Upper lobe of left lung (tissue), 6 donors: ENCODE measurements around the gene ATP11C. TPM values are rescaled to one million over a fixed set of nuclear protein-coding genes. Genes with fewer than 3 reads are reported as not detected.

Experiments used
- ATAC-seq, 2 donors: fragments of 200-7000 bp; cut with Tn5 transposase; one replicate each; pipeline ENCODE4 v1.9.1; 2022; ENCODE audit warnings: mild to moderate bottlenecking in 2 of 2, moderate library complexity in 2 of 2; ENCODE audit not compliant: low FRiP score in 2 of 2
- DNase-seq, 2 donors: peaks; one replicate each; pipeline ENCODE4 v3.0.0-alpha.2; 2019 to 2020
- H3K27ac ChIP-seq, 4 donors: fragments of 200-600 bp; sonication (generic); one replicate each; pipeline ENCODE4 v1.5.1; 2016 to 2019
- H3K27me3 ChIP-seq, 4 donors: fragments of 200-600 bp; sonication (generic); one replicate each; pipeline ENCODE4 v1.5.1; 2017 to 2019
- H3K36me3 ChIP-seq, 4 donors: fragments of 200-600 bp; sonication (generic); one replicate each; pipeline ENCODE4 v1.5.1; 2016 to 2019
- H3K4me1 ChIP-seq, 4 donors: fragments of 200-600 bp; sonication (generic); one replicate each; pipeline ENCODE4 v1.5.1; 2018 to 2019
- H3K4me3 ChIP-seq, 4 donors: fragments of 200-600 bp; sonication (generic); one replicate each; pipeline ENCODE4 v1.5.1; 2017 to 2019; ENCODE audit warnings: mild to moderate bottlenecking in 2 of 4, moderate library complexity in 1 of 4
- H3K9me3 ChIP-seq, 4 donors: fragments of 200-600 bp; sonication (generic); one replicate each; pipeline ENCODE4 v1.5.1; 2018 to 2019
- EP300 ChIP-seq, 4 donors: sonication (generic); formaldehyde crosslinking; IDR thresholded peaks; one replicate each; pipeline ENCODE4 v1.5.1; 2017; ENCODE audit warnings: antibody characterized with exemption in 4 of 4, control low read depth in 2 of 4
- POLR2A ChIP-seq, 4 donors: fragments of 450-650 bp; IDR thresholded peaks; one replicate each; pipeline ENCODE4 v1.5.1; 2016 to 2017; ENCODE audit warnings: antibody characterized with exemption in 4 of 4, mild to moderate bottlenecking in 2 of 4
- POLR2AphosphoS5 ChIP-seq, 2 donors: sonication (generic); formaldehyde crosslinking; IDR thresholded peaks; one replicate each; pipeline ENCODE4 v1.5.1; 2017; ENCODE audit warnings: antibody characterized with exemption in 2 of 2
- WGBS, 2 donors: methylation state at CpG; one replicate each; pipeline ENCODE4 v1.1.5; 2017 to 2018; 5-methylcytosine and 5-hydroxymethylcytosine counted together
- total RNA-seq, 6 donors: library from RNA; depleted of rRNA in 4 of 6; stranded (reverse); fragments of >200 nt in 4 of 6; gene quantifications; one replicate each; pipeline versions ENCODE4 v1.1.0 to v1.2.1, GENCODE V29; 2016 to 2021
- TF ChIP-seq, protein P1 (sequence below), 6 experiments: fragments of 450-650 bp in 4 of 6; fragments of 200-600 bp in 2 of 6; sonication (generic) in 2 of 6; IDR thresholded peaks; one replicate each; pipeline ENCODE4 v1.5.1; 2016 to 2019; ENCODE audit warnings: antibody characterized with exemption in 6 of 6
- donor health status: DM: no; HTN: no; CAD: no; lungs with moderate emphysema.
- donor health status: DM: no; HTN: yes; CAD: no; lungs with severe emphysema.

Gene ATP11C
- total RNA-seq, 6 donors from 2014 or later, result 9.5 to 24.4 (median 15.1) TPM

DNA sequence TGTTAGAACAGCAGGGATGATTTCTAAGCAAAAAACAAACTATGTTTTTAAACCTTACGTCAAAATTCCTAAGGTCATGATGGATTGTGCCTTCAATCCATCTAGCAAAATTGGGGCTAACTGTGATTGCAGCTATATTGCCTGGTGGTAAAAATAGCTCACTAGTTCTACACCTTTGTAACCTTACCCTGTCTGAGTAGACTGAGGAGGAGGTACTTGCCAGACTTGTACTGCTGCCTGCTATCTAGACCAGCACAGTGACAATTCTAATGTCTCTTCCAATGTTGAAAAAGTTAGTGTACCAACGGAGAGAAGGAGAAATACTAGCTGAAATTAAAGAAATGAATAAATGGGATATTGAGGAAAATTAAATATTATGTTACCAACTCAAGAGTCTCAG lies 30.3 kb downstream of the ATP11C start:
- Histone ChIP-seq H3K27ac (no peak overlapping the region), H3K27me3 (no peaks in the 10 kb centered on the region), H3K4me3 (no peak overlapping the region), H3K36me3 (no peaks in the 10 kb centered on the region), H3K9me3 (no peaks in the 10 kb centered on the region), H3K4me1 (no peaks in the 10 kb centered on the region)
- TF ChIP-seq, protein P1, sequence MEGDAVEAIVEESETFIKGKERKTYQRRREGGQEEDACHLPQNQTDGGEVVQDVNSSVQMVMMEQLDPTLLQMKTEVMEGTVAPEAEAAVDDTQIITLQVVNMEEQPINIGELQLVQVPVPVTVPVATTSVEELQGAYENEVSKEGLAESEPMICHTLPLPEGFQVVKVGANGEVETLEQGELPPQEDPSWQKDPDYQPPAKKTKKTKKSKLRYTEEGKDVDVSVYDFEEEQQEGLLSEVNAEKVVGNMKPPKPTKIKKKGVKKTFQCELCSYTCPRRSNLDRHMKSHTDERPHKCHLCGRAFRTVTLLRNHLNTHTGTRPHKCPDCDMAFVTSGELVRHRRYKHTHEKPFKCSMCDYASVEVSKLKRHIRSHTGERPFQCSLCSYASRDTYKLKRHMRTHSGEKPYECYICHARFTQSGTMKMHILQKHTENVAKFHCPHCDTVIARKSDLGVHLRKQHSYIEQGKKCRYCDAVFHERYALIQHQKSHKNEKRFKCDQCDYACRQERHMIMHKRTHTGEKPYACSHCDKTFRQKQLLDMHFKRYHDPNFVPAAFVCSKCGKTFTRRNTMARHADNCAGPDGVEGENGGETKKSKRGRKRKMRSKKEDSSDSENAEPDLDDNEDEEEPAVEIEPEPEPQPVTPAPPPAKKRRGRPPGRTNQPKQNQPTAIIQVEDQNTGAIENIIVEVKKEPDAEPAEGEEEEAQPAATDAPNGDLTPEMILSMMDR (IDR thresholded peaks at IDR 0.05), result no peak
- WGBS, 2 donors, result 74 to 83% methylated on average over 2 of the region's 2 CpGs
- DNase-seq, result no peak
- no peak for ATAC-seq

DNA sequence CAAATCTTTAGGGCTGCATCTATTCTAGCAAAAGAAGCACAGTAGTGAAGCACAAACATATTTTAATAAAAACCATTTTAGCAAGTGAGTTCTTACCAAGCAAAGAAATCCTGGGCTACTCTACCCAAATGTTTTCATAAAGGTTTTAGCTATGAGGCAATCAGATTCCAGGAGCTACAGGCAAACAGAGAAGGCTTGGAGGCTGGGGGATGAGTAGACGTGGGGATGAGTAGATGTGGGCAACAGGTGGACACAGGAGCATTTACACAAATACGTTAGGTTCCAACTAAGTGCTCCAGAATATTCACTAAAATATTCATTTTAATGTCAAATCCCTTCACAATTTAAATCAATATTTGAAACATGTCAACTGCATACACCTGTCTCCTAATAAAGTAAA lies 34.5 kb downstream of the ATP11C start:
- TF ChIP-seq EP300 (IDR thresholded peaks at IDR 0.05) (no peak), POLR2A (IDR thresholded peaks at IDR 0.05) (no peak), POLR2AphosphoS5 (IDR thresholded peaks at IDR 0.05) (no peak)
- TF ChIP-seq, protein P1 (IDR thresholded peaks at IDR 0.05), result no peak
- Histone ChIP-seq H3K36me3 (no peaks in the 10 kb centered on the region), H3K4me3 (no peak overlapping the region), H3K9me3 (no peaks in the 10 kb centered on the region), H3K27me3 (no peaks in the 10 kb centered on the region), H3K4me1 (no peaks in the 10 kb centered on the region), H3K27ac (no peak overlapping the region)
- 63 to 94% methylated on average over 2 of the region's 2 CpGs for WGBS, 2 donors
- ATAC-seq (no peak), DNase-seq (no peak)

DNA sequence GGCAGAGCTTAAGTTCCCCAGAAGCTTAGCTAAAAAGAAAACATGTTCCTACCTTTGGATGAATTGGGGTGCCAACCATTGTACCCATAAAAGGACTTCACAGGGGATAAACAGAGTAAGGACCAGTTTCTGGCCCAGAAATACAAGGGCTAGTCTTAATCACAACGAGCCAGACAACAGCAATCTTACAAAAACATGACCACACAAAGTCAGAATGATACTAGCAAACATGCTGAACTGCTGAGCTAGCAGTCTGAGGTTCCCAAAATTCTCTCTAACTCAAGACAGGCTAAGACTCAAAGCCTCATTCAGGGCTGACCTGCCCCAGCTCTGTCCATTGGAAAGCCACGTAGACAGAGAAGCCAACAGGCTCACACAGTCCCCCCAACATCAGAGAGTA lies 40.3 kb downstream of the ATP11C start:
- 60 to 80% methylated on average over 2 of the region's 2 CpGs for WGBS, 2 donors
- Histone ChIP-seq H3K4me1 (no peaks in the 10 kb centered on the region), H3K4me3 (no peak overlapping the region), H3K36me3 (no peaks in the 10 kb centered on the region), H3K27me3 (no peaks in the 10 kb centered on the region), H3K27ac (no peak overlapping the region), H3K9me3 (no peaks in the 10 kb centered on the region)
- no peak for DNase-seq
- TF ChIP-seq POLR2AphosphoS5 (IDR thresholded peaks at IDR 0.05), result no peak
- no peak for TF ChIP-seq EP300 (IDR thresholded peaks at IDR 0.05)
- TF ChIP-seq POLR2A (IDR thresholded peaks at IDR 0.05), result no peak
- TF ChIP-seq, protein P1 (IDR thresholded peaks at IDR 0.05), result no peak
- no peak for ATAC-seq

DNA sequence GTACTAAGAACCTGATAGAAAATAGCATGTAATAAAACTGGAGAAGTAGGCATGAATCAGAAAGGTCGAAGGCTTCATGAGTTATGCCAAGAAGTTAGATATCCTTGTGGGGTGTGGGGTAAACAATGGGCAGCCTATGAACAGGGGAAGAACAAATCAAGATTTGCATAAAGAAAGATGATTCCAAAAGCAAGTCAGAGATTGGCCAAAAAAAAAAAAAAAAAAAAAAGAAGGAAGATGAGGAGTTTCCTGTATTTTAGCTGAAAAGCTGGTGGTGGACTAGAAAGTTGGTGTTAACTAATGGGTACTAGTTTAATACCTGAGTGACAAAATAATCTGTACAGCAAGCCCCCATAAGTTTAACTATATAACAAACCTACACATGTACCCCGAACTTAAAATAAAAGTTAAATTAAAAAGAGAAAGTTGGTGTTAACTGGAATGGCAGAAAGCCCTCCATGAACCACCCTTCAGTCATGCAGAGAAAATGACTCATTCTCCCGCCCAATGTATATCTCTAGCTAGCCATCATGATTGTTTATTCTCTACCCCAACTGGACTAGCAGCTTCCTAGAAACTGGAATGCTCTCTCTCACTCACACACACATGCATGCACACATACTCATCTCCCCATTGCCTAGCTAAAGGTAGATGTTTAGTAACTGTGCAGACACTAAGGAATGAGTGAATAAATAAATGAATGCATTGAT lies 41.7 kb downstream of the ATP11C start:
- Histone ChIP-seq H3K27ac (no peak overlapping the region), H3K27me3 (no peaks in the 10 kb centered on the region), H3K36me3 (no peaks in the 10 kb centered on the region), H3K9me3 (no peaks in the 10 kb centered on the region), H3K4me3 (no peak overlapping the region), H3K4me1 (no peaks in the 10 kb centered on the region)
- TF ChIP-seq POLR2A (IDR thresholded peaks at IDR 0.05) (no peak), EP300 (IDR thresholded peaks at IDR 0.05) (no peak), POLR2AphosphoS5 (IDR thresholded peaks at IDR 0.05) (no peak)
- TF ChIP-seq, protein P1 (IDR thresholded peaks at IDR 0.05), result no peak
- ATAC-seq (no peak), DNase-seq (no peak)
- 71 to 93% methylated on average over 3 of the region's 3 CpGs for WGBS, 2 donors

DNA sequence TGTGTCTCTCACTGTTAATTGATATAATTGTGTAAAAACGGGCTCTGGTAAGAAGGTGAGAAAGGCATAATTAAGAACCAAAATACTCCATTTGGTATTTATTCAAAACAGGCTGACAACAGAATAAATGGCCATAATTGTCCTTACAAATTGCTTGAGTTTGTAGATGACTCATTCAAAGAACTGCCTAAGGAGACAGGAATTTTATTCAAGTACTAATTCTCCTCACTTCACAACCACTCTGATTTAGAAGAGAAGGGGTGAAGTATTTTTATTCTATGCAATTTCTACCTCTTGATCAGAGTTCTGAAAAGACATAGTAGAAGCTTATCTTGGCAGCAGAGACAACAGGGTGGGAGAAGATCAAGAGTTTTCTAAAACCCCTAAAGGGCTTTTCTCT lies 43.1 kb downstream of the ATP11C start:
- no peak overlapping the region for H3K27ac ChIP-seq
- H3K27me3 ChIP-seq, result no peaks in the 10 kb centered on the region
- H3K9me3 ChIP-seq, result no peaks in the 10 kb centered on the region
- TF ChIP-seq POLR2AphosphoS5 (IDR thresholded peaks at IDR 0.05) (no peak), EP300 (IDR thresholded peaks at IDR 0.05) (no peak), POLR2A (IDR thresholded peaks at IDR 0.05) (no peak)
- TF ChIP-seq, protein P1 (IDR thresholded peaks at IDR 0.05), result no peak
- H3K36me3 ChIP-seq, result no peaks in the 10 kb centered on the region
- DNase-seq (no peak), ATAC-seq (no peak)
- H3K4me3 ChIP-seq, result no peak overlapping the region
- no peaks in the 10 kb centered on the region for H3K4me1 ChIP-seq
- WGBS, 2 donors, result 50 to 67% methylated on average over 1 of the region's 1 CpG
